HG02798 (cell line): ENCODE results near the gene SIL1.

Experiments used
- ATAC-seq: cut with Tn5 transposase; IDR thresholded peaks from one replicate; pipeline ENCODE4 v1.9.1; 2021; ENCODE audit warnings: mild to moderate bottlenecking; ENCODE audit not compliant: unreplicated experiment, poor library complexity

SIL1 gene

GRCh38 chr5:138998521-138998920 is 199.6 kb downstream of the SIL1 start:
- ATAC-seq, result no peak

DNA sequence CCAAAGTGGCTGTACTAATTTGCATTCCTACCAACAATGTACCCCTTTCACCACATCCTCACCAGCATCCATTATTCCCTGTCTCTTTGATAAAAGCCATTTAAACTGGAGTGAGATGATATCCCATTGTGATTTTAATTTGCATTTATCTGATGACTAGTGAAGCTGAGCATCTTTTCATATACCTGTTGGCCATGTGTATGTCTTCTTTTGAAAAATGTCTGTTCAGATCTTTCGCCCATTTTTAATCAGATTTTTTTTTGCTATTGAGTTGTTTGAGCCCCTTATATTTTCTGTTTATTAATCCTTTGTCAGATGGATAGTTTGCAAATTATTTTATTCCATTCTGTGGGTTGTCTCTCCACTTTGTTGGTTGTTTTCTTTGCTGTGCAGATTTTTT is 202.0 kb downstream of the SIL1 start:
- ATAC-seq, result no peak

- ATAC-seq, result no peak
Measured at GRCh38 chr5:138990986-138991590, 207.1 kb downstream of the SIL1 start.

GRCh38 chr5:138989720-138990119 is 208.4 kb downstream of the SIL1 start:
- ATAC-seq, result no peak

DNA sequence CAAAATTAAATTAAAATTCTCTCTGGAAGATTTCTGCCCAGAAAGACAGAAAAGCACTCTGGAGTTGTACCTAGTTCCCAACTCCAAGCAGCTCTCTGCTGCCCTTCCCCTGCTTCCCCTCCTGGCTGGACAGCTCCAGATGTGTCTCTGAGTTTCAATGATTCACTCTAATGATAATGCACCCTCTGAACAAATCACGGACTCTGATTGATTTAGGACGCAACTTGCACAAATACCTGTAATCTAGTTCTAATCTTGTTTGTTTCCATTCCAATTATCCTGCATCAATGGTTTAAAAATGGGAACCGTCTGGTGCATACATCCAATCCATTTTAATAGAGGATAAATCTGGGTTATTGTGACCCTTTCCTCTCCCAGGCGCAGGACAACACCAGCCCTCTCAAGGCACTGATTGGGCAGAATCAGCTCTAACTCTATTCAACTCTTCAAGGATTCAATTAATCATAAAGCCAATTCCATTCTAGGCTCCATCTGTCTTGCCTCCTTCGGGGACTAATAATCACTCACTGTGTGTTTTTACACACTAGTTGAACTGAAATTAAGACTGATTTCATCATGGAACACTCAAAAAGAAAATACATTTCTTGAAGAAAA is 211.9 kb downstream of the SIL1 start:
- ATAC-seq, result no peak

DNA sequence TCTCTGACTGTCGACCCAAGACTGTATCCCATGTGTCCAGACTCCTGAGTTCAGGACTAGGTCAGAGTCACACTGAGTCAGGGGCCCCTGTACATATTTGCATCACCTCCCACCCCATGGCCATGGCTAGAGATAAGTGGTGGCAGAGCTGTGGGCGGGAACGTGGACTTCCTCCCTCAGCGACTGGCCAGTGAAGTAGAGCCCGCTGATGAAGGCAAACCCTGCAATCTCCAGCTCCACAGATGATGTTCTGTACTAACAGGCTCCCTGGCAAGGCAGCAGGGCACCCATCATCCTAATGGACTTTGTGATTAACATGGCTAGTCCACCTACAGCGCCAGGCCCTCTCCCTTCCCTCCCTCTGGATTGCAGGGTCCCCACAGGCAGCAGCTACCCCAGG is 212.5 kb downstream of the SIL1 start:
- ATAC-seq, result no peak

- ATAC-seq, result no peak
Measured at GRCh38 chr5:138985256-138985655, 212.9 kb downstream of the SIL1 start.

GRCh38 chr5:138983984-138984383 is 214.2 kb downstream of the SIL1 start:
- ATAC-seq, result no peak

- no peak for ATAC-seq
Measured at GRCh38 chr5:138981586-138981985, 216.6 kb downstream of the SIL1 start.

DNA sequence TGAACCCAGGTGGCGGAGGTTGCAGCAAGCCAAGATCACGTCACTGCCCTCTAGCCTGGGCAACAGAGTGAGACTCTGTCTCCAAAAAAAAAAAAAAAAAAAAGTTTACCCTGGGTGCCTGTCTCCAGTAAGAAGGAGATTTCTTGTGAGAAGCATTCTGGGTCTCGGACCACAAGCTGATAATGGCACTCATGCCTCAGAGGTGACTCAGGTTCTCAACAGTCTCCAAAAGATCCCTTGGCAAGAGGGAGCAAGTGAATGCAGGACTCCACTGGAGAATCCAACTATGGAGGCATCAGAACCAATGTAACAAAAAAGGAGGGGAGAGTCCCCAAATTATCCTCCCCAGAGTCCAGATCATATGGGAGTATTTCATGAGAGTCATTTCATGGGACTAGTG is 217.0 kb downstream of the SIL1 start:
- ATAC-seq, result no peak

DNA sequence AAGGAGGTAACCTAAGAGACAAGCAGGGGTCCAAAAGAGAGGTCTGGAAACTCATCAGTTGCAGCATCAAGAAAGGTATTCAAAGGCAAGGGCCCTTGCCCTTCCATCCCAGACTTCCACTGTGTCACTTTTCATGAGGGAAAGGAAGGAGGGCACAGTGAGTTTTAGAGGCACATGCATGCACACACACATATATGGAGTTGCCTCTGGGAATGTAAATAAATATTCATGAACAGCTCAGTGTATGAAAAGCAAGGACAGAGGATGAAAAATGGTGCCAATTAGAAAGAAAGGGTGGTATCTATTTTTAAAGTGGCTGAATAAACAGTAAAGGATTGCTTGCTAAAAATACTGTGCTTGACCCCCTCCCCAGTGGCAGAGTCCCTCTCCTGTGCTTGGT is 217.7 kb downstream of the SIL1 start:
- ATAC-seq, result no peak

- ATAC-seq, result no peak
Measured at GRCh38 chr5:138979684-138980280, 218.4 kb downstream of the SIL1 start.

- no peak for ATAC-seq
Measured at GRCh38 chr5:138978581-138978980, 219.6 kb downstream of the SIL1 start.

GRCh38 chr5:138978080-138978479 is 220.1 kb downstream of the SIL1 start:
- ATAC-seq, result no peak

GRCh38 chr5:138975098-138975847 is 222.9 kb downstream of the SIL1 start:
- no peak for ATAC-seq

DNA sequence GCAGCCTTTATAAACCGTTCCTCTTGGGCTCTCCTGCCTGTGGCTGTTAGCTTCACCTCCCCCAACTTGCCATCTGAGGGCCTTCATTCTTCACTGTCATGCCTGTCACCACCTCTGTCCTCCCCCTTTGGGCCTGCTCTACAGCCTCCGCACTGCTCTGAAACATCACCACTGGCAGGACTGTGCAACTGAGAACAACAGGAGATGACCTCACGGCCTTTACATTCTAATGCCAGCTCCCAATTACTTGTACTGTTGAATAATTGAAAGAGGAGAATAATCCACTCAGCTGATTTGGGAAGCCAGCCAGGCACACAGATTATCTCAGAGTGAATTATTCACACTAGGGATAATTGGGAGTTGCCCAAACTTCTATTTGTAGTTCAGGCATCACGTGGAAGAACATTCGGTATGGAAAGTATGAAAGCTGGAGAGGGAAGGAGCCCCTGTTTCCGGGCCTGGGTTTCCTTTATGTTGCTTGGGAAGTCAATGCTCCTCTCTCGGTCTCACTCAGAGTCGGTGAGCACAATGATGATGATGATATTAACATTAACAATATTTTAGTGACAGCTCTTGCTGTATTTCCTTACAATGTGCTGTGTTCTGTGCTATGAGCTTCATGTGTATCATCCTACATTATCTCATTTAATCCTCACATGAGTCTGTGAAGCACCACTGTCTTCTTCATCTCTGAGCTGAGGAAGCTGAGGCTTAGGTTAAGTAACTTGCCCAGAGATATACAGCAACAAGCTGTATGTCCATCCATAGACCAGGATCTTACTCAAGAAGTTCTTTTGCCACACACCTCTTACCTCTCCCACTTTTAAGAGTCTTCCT is 223.7 kb downstream of the SIL1 start:
- ATAC-seq, result no peak

- no peak for ATAC-seq
Measured at GRCh38 chr5:138972836-138973235, 225.3 kb downstream of the SIL1 start.

GRCh38 chr5:138972230-138972629 is 225.9 kb downstream of the SIL1 start:
- no peak for ATAC-seq

- ATAC-seq, result no peak
Measured at GRCh38 chr5:138969323-138970002, 228.7 kb downstream of the SIL1 start.

DNA sequence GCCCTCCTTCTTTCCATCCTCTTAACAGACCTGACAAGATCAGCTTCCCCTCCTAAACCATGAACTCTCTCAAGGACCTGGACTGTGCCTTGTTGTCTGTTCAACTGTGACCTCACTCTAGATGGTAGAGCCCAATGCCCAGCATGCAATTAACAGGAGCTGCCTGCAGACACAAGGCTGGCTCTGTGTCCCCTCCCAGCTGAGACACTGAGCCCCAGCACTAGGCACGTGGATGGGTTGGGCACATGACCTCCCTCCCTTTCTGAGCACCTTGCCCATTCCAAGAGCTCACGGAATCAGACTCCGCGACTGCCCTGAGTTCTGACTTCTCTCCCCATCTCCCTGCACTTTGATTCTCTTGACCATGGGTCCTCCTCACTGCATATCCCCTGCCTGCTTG is 229.6 kb downstream of the SIL1 start:
- no peak for ATAC-seq
